Tibial nerve (tissue), 4 donors: ENCODE data around the gene TGFBI.

Source experiments
- CTCF ChIP-seq, 5 experiments: fragments of 200-600 bp in 3 of 5; fragments of 450-650 bp in 2 of 5; sonication (generic) in 3 of 5; IDR thresholded peaks; one replicate each; pipeline ENCODE4 v1.5.1; 2016 to 2019; ENCODE audit warnings: antibody characterized with exemption in 5 of 5, mild to moderate bottlenecking in 3 of 5, moderate library complexity in 2 of 5
- EP300 ChIP-seq, 2 donors: sonication (generic); formaldehyde crosslinking; IDR thresholded peaks; one replicate each; pipeline ENCODE4 v1.6.1; 2017; ENCODE audit warnings: antibody characterized with exemption in 2 of 2, mild to moderate bottlenecking in 1 of 2
- POLR2A ChIP-seq, 2 donors: fragments of 450-650 bp; IDR thresholded peaks; one replicate each; pipeline ENCODE4 v1.6.1; 2017; ENCODE audit warnings: antibody characterized with exemption in 2 of 2, mild to moderate bottlenecking in 2 of 2, moderate library complexity in 2 of 2

- no peak for TF ChIP-seq POLR2A (IDR thresholded peaks at IDR 0.05)
- peak in 4 of 5 experiments; percentile 24 to 63 (median 38) for TF ChIP-seq CTCF (IDR thresholded peaks at IDR 0.05)
- TF ChIP-seq EP300 (IDR thresholded peaks at IDR 0.05): peak in 1 of 2 donors; percentile 76
Observed at GRCh38 chr5:136058039-136058971, 29.5 kb downstream of the TGFBI start.
